NCI-H345 treated with DMSO at 0.1 percent for 48 hours (cell line): ENCODE results near the gene TAS1R1.
"Not testable (repeated sequence)": the region's sequence is repeated elsewhere in the genome, so short reads cannot be mapped to it uniquely, and the experiment has no call there.

ENCODE experiments used
- DNase-seq: peaks from one replicate; lab custom pipeline; 2025; ENCODE audit not compliant: unreplicated experiment; lab: John Stamatoyannopoulos, UW

Gene TAS1R1

DNA sequence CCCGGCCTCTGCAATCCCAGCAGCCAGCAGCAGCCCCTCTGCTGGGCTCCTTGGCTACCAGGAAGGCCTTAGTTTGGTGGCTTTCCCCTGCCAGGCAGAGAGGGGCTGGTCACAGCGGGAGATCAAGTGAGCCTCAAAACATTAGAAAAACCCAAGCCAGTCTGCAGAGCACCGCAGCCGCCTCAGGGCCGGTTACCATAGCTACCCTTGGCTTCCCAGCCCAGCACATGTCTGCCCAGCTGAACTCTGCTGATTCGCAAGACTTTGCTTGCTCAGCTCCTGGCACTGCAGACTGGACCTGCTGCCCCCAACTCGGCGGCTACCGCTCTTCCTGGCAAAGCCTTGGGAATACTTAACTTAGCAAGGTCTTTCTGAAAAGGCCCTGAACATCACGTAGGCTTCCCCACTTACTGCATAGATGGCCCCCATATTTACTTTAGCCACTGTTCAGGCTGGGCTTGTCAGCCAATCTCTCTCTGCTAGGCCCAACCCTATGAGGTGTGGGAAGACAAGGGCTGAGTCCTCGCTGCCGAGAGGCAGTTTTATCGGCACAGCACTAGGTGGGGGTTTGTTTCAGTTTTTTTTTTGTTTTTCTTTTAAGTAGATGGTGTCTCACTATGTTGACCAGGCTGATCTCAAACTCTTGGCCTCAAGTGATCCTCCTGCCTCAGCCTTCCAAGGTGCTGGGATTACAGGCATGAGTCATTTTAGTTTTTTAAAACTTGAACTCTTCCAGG is 35.0 kb upstream of the TAS1R1 start:
- DNase-seq: peak; percentile 76

GRCh38 chr1:6521536-6521935 is 33.6 kb upstream of the TAS1R1 start:
- no peak for DNase-seq

DNA sequence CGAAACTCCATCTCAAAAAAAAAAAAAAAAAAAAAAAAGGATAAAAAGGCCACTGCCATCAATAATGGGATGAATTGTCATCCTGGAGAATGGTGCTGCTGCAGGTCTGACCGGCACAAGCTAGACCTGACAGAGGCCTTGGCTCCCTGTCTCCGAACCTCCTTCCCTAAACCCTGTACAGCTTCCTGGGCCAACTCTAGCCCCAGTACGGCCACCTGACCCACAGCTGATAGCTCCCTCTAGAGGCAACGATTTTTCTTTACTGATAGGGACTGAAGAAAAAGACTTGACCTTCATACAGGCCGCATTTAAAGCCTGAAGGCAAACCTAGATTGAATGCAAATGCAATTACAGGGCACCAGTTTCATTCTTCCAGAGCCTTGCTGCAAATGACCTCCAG is 31.5 kb upstream of the TAS1R1 start:
- DNase-seq: no peak

- DNase-seq: no peak
These were observed 28.8 kb upstream of the TAS1R1 start for GRCh38 chr1:6526316-6526715.

DNA sequence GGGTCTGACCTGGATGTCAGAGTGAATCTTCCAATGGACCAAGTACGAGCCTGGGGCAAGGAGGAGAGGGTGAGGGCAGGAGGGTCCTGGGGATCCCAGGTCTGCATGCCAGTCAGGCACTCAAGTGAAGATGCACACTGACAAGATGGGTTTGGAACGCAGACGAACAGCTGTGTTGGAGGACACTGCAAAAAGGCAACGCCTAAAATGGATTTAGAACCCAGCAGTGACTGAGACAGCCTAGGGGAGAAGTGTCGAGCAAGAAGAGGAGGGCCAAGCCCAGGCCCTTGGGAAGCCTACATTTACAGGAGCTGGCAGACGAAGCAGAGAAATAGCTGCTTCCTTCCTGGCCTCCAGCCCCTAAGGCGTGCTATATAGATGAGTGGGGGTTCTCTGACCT is 26.6 kb upstream of the TAS1R1 start:
- DNase-seq: no peak

DNA sequence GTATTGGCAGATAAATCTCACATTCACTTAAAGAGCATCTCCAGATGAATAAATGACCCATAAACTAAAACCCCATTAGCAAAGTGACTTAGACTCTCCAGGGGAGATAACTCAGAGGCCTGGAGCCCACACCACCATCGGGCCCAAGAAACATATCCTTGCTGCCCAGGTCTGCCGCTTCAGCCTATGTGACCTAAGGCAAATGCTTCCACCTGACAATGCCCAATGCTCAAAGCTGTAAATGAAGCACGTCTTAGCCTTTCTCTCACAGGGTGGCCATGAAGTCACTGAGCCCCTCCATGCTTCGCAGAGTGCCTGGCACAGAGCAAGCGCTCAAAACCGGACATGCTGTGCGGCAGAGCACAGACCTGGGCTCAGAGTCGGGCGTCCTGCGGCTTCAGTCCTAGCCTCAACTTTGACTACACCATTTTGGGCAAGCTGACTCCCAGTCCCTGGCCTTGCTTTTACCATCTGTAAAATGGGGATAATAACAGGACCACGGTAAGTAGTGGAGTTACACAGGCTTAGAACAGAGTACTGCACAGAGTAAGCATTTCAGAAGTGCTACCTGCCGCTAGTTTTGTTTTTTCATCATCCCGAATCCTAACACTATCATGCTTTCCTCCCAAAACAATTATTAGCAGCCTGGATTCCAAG is 24.5 kb upstream of the TAS1R1 start:
- no peak for DNase-seq

- no peak for DNase-seq
These were observed 23.1 kb upstream of the TAS1R1 start for GRCh38 chr1:6531996-6532395.

- no peak for DNase-seq
These were observed 20.8 kb upstream of the TAS1R1 start for GRCh38 chr1:6534248-6534822.

DNA sequence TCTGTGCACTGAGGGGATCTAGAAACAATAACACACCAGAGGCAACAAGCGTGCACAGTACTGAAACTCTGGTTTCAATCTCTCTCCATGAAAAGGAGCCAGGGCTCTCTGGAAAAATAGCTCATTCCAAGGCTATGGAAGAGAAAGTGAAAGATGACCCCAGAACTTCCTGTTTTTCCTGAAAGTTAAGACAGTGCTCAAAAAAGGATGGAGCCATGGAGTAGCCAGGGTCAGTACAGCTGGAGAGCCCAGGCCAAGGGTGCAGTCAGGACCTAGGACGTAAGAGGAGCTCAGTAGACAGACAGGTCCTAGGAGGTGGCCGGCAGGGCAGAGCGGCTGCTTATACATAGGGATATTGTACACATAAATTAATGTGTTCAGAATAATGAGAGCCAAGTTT is 19.9 kb upstream of the TAS1R1 start:
- no peak for DNase-seq

- no peak for DNase-seq
These were observed 18.8 kb upstream of the TAS1R1 start for GRCh38 chr1:6536291-6536690.

- DNase-seq: no peak
These were observed 16.2 kb upstream of the TAS1R1 start for GRCh38 chr1:6538956-6539355.

DNA sequence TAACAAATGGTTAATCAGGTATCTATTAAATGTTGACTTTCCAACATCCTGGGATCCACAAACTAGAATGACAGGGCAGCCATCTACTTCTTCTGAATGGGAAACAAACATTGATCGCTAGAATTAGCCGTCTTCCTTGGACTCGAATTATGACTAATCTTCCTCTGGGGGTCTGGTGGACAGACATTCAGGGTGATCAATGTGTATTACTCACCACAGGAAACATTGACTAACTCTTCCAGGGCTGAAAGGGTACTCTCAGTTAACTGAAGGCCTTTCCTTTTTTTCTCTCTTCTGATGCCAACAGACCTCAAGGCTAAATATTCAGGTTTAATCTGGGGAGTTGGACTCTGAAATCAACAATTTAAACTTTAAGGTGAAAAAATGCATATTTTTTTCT is 10.3 kb upstream of the TAS1R1 start:
- DNase-seq: no peak

DNA sequence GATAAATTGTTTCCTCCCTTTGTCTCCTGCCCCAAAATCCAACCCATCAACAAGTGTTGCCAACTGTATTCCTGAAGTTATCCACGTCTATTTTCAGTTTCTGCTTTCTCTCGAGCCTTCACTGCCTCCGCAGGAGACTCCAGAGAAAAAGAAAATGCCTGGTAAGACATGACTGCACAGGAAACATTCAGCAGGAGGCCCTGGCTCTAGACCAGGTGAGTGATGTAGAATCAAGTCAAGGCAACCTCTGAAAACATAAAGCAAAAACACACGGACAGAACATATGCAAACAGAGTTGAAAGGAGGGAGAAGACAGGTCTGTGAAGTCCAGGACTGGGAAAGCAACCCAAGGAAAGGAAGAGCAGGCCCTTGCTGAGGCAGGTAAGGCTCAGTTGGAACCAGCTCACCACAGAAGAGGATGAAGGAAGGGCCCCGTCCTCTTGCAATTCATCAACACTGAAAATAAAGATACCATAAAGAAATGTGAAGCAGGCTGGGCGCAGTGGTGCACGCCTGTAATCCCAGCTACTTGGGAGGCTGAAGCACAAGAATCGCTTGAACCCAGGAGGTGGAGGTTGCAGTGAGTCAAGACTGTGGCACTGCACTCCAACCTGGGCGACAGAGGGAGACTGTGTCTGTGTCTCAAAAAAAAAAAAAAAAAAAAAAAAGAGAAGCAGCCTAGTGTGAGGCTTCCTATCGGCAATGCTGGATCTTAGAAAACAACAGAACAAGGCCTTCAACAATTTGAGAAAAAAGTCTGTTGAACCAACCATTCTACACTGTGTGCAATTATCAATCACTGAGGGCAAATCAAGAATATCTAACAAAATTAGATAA is 9.6 kb upstream of the TAS1R1 start:
- no peak for DNase-seq

DNA sequence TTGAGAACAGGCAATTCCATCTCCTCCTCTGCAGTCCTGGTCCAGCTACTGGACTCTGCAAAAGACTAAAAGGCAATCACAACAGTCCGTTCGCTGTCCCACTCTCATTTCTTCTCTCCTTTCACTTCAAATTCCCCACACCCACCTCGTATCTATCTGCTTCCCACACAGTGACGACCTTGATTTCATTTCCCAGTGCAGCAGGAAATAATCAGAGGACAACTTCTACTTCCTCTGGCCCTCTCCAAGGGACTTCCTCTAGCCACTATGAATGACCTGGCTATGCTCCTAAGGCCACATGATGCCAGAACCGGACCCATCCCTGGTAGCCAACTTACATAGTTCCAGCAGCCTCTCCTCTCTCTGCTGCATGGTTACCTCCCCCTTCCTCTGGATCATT is 8.8 kb upstream of the TAS1R1 start:
- DNase-seq: no peak

- no peak for DNase-seq
These were observed 7.8 kb upstream of the TAS1R1 start for GRCh38 chr1:6547301-6547700.

- peak; percentile 74 for DNase-seq
These were observed 838 bp upstream of the TAS1R1 start, which contains the start of gene NOL9 for GRCh38 chr1:6554031-6554906. Gene NOL9, minus strand, starts transcription at chr1:6554513. Its CDS starts 11 bp downstream, at chr1:6554502.

GRCh38 chr1:6557597-6557996 is 2.5 kb downstream of the TAS1R1 start:
- DNase-seq: no peak

DNA sequence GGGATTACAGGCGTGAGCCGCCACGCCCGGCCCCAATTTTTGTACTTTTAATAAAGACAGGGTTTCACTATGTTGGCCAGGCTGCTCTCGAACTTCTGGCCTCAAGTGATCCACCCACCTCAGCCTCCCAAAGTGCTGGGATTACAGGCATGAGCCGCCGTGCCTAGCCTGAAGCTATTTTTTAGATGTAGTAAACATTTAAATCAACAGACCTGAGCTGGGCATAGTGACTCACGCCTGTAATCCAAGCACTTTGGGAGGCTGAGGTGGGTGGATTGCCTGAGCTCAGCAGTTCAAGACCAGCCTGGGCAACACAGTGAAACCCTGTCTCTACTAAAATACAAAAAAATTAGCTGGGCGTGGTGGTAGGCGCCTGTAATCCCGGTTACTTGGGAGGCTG is 4.1 kb downstream of the TAS1R1 start:
- not testable (repeated sequence) for DNase-seq

- DNase-seq: no peak
These were observed 5.2 kb downstream of the TAS1R1 start for GRCh38 chr1:6560267-6560666.

DNA sequence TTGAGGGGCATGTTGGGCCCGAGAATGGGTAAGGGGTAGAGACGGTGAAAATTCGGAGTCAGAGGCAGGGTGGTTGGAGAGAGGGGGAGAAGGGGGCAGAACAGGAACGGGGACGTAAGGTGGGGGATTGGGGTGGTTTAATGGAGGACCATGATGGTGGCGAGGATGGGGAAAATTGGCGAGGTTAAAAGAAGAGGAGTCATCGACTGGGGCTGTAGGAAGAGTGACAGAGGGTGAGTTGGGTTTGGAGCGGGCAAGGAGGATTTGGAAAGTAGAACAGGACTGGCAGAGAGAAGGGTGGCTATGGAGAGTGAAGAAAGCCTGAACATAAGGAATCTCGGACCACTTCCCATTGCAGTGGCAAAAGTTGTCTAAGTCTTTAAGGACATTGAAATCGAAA is 13.9 kb downstream of the TAS1R1 start:
- no peak for DNase-seq

GRCh38 chr1:6570100-6570499 is 15.0 kb downstream of the TAS1R1 start:
- no peak for DNase-seq
